GM19193 (cell line): ENCODE results near the gene HTRA3.

Source experiments
- POLR2A ChIP-seq: IDR thresholded peaks from 4 replicates; pipeline ENCODE4 v1.6.1; 2011; ENCODE audit not compliant: insufficient read depth, insufficient read length; ENCODE audit errors: extremely low read depth

HTRA3 gene

GRCh38 chr4:8297691-8298485, 28.3 kb downstream of the HTRA3 start:
- TF ChIP-seq POLR2A: no peak

DNA sequence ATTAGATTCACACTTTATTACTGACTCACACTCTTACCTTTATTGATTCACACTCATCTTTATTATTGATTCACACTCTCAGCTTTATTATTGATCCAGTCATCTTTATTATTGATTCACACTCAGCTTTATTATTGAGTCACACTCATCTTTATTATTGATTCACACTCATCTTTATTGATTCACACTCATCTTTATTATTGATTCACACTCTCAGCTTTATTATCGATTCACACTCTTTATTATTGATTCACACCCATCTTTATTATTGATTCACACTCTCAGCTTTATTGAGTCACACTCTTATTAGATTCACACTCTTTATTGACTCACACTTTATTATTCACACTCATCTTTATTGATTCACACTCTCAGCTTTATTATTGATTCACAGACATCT, 31.3 kb downstream of the HTRA3 start:
- TF ChIP-seq POLR2A: no peak

DNA sequence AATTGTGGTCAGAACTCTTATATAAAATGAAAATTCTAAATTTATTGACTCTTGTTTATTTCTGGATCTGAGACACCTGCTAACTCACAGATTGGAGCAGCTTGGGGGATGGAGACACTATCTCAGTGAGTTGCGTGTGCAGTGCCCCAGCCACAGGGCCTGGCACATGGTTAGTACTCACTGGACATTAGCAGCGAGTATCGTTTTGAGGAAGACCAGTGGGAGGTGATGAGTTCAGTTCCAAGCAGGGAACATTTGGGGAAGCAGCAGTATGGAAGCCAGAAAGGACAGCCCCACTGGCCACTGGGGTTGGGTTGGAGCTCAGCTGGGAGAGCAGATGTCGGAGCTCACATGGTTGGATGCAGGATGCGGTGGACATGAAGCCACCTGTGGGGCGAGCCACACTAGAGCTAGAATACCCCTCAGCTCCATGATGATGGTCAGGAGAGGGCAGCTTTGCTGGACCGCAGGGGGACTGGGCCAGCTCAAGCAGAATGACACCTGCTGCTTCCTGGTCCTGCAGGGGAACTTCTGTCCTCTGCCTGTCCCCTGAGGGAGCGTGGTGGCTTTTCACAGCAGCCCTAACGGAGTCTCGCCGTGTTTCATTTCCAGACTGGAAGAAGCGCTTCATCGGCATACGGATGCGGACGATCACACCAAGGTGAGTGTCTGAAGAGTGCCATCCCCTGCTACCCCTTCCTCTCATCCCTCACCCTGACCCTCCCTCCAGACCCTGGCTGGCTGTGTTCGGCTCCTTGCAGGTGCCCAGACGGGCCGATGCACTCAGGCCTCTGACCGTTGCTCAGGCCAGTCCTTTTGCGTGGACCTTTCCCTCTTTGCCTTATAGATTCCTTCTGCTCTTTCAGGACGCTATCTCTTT, 32.5 kb downstream of the HTRA3 start:
- no peak for TF ChIP-seq POLR2A

- TF ChIP-seq POLR2A: no peak
Observed at GRCh38 chr4:8303081-8303480, 33.5 kb downstream of the HTRA3 start.

DNA sequence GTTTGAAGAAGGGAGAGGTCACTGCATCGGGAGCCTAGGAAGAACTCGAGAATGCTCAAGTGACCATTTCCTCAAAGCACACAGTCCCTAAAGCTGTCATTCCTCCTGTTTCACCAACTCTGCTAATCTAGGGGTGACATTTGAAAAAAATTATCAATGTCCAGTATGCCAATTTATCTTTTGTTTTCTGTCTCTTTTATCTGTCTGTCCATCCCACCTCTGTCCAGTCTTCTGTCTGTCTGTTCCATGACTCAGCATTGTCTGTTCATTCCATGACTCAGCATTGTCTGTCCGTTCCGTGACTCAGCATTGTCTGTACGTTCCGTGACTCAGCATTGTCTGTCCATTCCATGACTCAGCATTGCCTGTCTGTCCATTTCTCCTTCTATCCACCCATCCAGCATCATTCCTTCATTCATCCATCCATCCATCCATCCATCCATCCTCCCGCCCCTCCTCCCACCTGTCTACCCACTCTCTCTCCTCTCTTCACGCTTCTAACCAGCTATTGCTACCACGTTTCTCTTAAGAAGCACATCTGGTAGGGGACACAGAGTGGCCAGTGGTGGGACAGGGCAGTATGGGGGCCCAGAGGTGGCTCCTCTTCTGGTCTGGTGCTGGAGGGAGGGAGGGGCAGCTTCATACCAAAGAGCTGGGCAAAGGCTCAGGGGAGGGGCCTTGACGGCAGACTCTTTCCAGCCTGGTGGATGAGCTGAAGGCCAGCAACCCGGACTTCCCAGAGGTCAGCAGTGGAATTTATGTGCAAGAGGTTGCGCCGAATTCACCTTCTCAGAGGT, 34.1 kb downstream of the HTRA3 start:
- TF ChIP-seq POLR2A: no peak

DNA sequence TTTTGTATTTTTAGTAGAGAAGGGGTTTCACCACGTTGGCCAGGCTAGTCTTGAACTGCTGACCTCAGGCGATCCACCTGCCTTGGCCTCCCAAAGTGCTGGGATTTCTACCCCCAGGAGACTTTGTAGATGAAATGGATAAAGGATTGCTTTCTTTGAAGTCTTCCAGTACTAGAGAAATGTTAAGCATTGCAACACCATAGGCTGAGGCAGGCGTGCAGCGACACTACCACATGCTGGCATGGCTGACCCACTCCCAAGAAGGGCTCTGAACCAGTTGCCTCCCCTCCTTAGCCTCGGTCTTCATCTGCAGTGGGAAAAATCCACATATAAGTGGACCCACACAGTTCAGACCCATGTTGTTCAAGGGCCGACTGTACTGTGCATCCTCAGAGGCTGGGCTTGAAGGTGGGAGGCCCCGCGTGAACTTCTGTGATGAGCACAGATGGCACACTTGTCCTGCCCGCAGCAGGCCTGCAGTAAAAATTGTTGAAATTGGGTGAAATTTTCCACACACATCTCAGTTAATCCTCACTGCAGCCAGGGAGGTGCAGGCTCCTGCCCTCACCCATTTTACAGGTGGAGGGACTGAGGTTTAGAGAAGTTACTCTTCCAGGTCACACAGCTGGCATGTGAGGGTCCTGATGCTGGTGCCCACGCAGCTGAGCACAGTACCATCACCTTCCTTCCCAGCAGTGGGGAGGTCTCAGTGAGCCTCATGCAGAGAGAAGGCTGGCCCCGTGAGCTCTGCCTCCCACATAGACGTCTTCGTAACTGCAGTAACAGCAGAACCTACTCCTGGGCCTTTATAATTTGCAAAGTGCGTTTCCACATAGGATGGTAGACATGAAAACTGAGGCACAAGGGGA, 35.5 kb downstream of the HTRA3 start:
- TF ChIP-seq POLR2A: no peak

- TF ChIP-seq POLR2A: no peak
Observed at GRCh38 chr4:8305851-8306471, 36.4 kb downstream of the HTRA3 start.

DNA sequence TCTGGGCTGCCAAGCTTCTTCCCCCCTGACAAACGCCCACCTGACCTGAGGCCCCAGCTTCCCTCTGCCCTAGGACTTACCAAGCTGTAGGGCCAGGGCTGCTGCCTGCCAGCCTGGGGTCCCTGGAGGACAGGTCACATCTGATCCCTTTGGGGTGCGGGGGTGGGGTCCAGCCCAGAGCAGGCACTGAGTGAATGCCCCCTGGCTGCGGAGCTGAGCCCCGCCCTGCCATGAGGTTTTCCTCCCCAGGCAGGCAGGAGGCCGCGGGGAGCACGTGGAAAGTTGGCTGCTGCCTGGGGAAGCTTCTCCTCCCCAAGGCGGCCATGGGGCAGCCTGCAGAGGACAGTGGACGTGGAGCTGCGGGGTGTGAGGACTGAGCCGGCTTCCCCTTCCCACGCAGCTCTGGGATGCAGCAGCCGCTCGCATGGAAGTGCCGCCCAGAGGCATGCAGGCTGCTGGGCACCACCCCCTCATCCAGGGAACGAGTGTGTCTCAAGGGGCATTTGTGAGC, 37.0 kb downstream of the HTRA3 start:
- TF ChIP-seq POLR2A: no peak

- no peak for TF ChIP-seq POLR2A
Observed at GRCh38 chr4:8307121-8307520, 37.6 kb downstream of the HTRA3 start.

- TF ChIP-seq POLR2A: no peak
Observed at GRCh38 chr4:8307714-8308113, 38.2 kb downstream of the HTRA3 start.

GRCh38 chr4:8308144-8308543, 38.6 kb downstream of the HTRA3 start:
- no peak for TF ChIP-seq POLR2A

DNA sequence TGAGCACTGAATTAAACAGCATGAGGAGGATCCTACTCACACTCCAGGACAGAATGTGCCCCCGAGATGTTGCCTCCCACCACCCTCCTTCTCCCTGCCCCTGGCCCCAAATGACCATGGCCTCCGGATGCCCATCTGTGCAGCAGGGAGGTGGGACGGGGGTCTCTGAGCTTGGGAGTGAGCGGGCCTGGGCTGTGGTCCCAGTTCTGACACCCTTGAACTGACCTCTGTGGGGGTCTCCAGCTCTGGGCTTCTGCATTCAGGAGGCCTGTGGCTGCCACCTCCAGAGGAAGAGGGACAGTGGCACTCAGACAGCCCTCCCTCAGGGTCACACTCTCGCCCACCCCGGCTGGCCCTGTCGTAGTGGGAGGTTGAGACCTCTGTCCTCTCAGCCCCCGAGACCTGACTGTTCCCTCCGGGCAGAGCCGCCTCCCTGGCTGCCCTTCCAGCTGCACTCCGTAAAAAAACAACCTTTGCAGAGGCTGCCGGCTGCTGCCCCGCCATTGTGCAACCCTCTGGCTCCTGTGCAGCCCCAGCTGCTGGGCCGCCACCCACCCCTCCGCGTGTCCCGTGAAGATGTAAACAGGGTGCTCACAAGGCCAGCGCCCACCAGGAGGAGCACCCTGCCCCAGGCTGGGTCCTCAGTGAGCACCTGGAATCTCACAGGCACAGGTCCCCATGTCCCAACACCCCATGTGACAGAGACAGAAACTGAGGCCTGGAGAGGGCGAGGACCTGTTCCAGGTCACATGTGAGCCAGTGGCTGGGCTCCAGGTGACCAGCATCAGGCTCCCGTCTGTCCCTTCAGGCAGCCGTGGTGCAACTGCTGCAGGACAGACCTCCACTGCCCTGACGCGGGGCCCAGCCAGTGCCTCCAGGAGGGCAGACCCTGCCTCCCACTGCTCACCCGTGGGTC, 39.6 kb downstream of the HTRA3 start:
- no peak for TF ChIP-seq POLR2A
